ENCODE data around the gene LRCH4. TPM values are rescaled to one million over a fixed set of nuclear protein-coding genes. Genes with fewer than 3 reads are reported as not detected.

The LRCH4 gene
- polyA plus RNA-seq, 2 of the 4 experiments (the other 2 are of a cell fraction): 5.5 to 17.1 TPM

DNA sequence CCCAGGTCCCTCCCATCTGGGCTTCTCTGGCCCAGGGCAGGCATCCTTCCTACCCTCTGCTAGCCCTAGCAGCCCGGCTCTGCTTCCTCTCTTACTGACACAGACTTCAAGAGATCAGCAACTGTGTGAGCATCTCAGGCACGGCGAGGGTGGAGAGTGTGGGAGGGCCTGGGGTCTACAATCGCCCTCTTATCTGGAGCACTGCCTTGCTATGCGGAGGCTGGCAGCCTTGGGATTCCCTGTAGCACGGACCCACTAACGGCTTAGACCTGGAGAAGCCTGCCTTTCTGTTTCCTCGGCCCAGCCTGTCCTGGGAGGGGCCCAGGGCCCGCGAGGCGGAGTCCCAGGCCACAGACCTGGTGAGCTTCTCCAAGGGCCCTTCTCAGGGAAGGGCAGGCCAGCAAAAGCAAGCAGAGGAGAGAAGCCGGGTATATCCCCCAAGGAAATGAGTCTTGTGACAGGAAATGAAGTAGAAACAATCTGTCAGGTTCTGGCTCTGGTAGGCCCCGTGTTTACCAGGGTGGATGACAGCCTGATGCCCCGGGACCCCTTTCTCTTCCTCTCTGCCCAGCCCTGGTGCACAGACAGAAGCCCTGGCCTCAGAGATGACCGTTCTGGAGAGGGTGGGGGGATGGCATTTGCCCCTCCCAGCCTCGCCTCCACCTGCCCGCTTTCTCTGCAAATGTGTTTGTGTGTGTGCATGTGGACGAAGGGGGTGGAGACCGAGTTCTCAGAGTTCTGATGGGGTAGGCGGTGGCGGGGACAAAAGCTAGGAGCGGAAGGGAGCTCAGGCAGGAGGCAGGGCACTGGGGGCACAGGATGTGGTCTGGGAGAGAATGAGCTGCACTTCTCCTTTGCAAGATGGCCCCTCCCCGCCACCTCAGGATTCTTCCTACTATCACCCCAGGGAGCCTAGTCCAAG lies 2.5 kb downstream of the LRCH4 start:
- FAIRE-seq (no peak), DNase-seq (ENCODE audit: low read depth in 1 of 2, low spot score in 1 of 2) (no peak), ATAC-seq (no peak)
- Histone ChIP-seq H3K4me1 (peaks cover 15% of the 10 kb centered on the region), H3K4me2 (no peak overlapping the region), H3K4me3 (no peak overlapping the region), H3K9me3 (no peaks in the 10 kb centered on the region), H3K27ac (0 out of 6 replicates have a peak overlapping the region, but pooled peaks of 1 of the 2 experiments have one; percentile 95)
- WGBS (ENCODE audit: missing lambda C conversion rate): 83% methylated on average over 23 of the region's 23 CpGs
- CTCF ChIA-PET: interaction anchor here (0.9 to 10.1 kb wide), 6 partner anchors 10 to 122 kb away, joined by 3 to 135 read pairs (median 4); no protein-coding TSS in a partner anchor
- POLR2A ChIA-PET: no interaction called here
- no peak for TF ChIP-seq HOXB5 (CRISPR knock-in tag; IDR thresholded peaks at IDR 0.05)
- TF ChIP-seq GATA3 (IDR thresholded peaks at IDR 0.05; ENCODE audit: borderline replicate concordance): no peak
- no peak for TF ChIP-seq EHF (CRISPR knock-in tag; IDR thresholded peaks at IDR 0.05)
- no peak for TF ChIP-seq CEBPB (IDR thresholded peaks at IDR 0.05)

DNA sequence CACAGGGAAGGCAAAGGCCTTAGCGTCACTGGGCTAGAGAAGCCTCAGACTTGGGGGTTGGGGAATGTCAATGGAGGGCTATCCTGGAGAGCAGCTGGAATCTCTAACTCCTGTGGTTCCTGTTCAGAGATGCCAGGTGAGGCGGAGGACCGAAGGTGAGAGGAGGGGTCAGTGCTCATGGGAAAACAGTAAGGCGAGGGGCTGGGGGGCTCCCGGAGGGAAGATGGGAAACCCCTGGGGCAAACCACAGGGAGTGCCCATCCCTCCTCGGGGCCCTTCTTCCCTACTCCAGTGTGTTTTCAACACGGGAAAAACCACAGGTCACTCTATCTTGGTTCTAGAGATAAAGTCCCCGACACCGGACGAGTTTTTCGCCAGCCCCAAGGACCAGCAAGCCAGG lies 3.3 kb downstream of the LRCH4 start:
- TF ChIP-seq KDM1A (IDR thresholded peaks at IDR 0.05; ENCODE audit: low read depth) (no peak), FOSB (CRISPR knock-in tag; IDR thresholded peaks at IDR 0.05) (no peak), KDM5A (IDR thresholded peaks at IDR 0.05) (no peak), SREBF2 (IDR thresholded peaks at IDR 0.05) (no peak)
- TF ChIP-seq, protein P1, sequence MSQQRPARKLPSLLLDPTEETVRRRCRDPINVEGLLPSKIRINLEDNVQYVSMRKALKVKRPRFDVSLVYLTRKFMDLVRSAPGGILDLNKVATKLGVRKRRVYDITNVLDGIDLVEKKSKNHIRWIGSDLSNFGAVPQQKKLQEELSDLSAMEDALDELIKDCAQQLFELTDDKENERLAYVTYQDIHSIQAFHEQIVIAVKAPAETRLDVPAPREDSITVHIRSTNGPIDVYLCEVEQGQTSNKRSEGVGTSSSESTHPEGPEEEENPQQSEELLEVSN (IDR thresholded peaks at IDR 0.05; ENCODE audit: borderline replicate concordance, low read depth): no peak
- no peak overlapping the region for H3K27ac ChIP-seq
- no peaks in the 10 kb centered on the region for H3K9me3 ChIP-seq
- POLR2A ChIA-PET: no interaction called here
- no peak for FAIRE-seq
- no peak for DNase-seq (ENCODE audit: low read depth in 1 of 2, low spot score in 1 of 2)
- CTCF ChIA-PET: interaction anchor here (1.0 to 10.1 kb wide), 5 partner anchors 10 to 122 kb away, joined by 3 to 135 read pairs (median 4); no protein-coding TSS in a partner anchor
- 93% methylated on average over 11 of the region's 11 CpGs for WGBS (ENCODE audit: missing lambda C conversion rate)
- ATAC-seq: no peak
- no peak overlapping the region for H3K4me3 ChIP-seq
- no peak overlapping the region for H3K4me2 ChIP-seq
- peaks cover 15% of the 10 kb centered on the region for H3K4me1 ChIP-seq

GRCh38 chr7:100582041-100582579 lies 3.8 kb downstream of the LRCH4 start:
- no peak for FAIRE-seq
- 93% methylated on average over 18 of the region's 20 CpGs for WGBS (ENCODE audit: missing lambda C conversion rate)
- POLR2A ChIA-PET: interaction anchor here (1.0 kb wide), 1 partner anchor 17 kb away, joined by 3 read pairs; no protein-coding TSS in a partner anchor

DNA sequence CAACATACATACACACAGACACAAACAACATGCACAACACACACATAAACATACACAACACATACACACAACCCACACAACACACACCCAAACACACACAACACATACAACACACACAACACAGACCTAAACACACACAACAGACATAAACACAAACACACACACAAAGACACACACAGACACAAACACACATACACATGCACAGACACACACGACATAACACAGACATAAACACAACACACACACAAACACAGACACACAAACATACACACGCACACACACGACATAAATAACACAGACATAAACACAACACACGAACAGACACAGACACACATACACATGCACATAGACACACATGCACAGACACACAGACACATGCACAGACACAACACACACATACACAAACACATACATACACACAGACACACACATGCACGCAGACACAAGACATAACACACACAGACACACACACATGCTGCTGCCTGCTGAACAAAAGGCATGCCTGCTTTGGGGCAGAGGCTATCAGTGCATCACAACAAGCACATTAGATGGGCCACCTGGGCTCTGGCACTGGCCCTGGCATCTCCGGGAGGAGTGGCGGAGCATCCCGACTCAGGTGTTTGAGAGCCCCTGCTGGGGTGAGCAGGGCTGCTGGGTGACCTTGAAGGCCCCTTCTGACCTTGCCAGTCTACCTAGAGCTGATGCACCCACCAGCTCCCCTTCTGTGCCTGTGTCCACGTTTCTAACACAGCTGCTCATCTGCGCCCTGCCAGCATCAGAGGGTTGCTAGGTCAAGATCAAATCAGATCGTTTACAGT lies 5.3 kb downstream of the LRCH4 start:
- TF ChIP-seq FOSB (CRISPR knock-in tag; IDR thresholded peaks at IDR 0.05) (no peak), POLR2AphosphoS2 (conservative IDR thresholded peaks at IDR 0.05; ENCODE audit: low read length) (no peak)
- no peak overlapping the region for H3K27ac ChIP-seq
- H3K4me2 ChIP-seq: no peak overlapping the region
- no peaks in the 10 kb centered on the region for H3K9me3 ChIP-seq
- ChIA-PET CTCF (interaction anchor here (1.0 to 10.1 kb wide), 4 partner anchors 17 to 112 kb away, joined by 3 to 135 read pairs (median 4); no protein-coding TSS in a partner anchor), POLR2A (no interaction called here)
- peak; percentile 7 for FAIRE-seq
- peaks cover 15% of the 10 kb centered on the region for H3K4me1 ChIP-seq
- 79% methylated on average over 8 of the region's 11 CpGs for WGBS (ENCODE audit: missing lambda C conversion rate)
- no peak for ATAC-seq
- no peak overlapping the region for H3K4me3 ChIP-seq
- no peak for DNase-seq (ENCODE audit: low read depth in 1 of 2, low spot score in 1 of 2)

More at GRCh38 chr7:100582041-100582579, 3.8 kb downstream of the LRCH4 start:
- Histone ChIP-seq H3K27ac (no peak overlapping the region), H3K4me1 (peaks cover 15% of the 10 kb centered on the region), H3K9me3 (no peaks in the 10 kb centered on the region), H3K4me2 (no peak overlapping the region), H3K4me3 (no peak overlapping the region)
- DNase-seq (ENCODE audit: low read depth in 1 of 2, low spot score in 1 of 2): no peak
- TF ChIP-seq FOXS1 (CRISPR knock-in tag; IDR thresholded peaks at IDR 0.05) (no peak), ESRRA (IDR thresholded peaks at IDR 0.05; ENCODE audit: borderline replicate concordance, low read length) (no peak), MAZ (IDR thresholded peaks at IDR 0.05; ENCODE audit: borderline replicate concordance, low read depth, low read length) (no peak), HEYL (CRISPR knock-in tag; IDR thresholded peaks at IDR 0.05) (no peak)
- no peak for ATAC-seq
- CTCF ChIA-PET: interaction anchor here (1.0 to 10.1 kb wide), 6 partner anchors 9 to 113 kb away, joined by 3 to 135 read pairs (median 4); no protein-coding TSS in a partner anchor

Measured in A549 (cell line).